ENCODE results near the gene FSTL4. TPM values are rescaled to one million over a fixed set of nuclear protein-coding genes. Genes with fewer than 3 reads are reported as not detected.

FSTL4 gene
- polyA plus RNA-seq, 1 donor from 2014 or later = 0.57 TPM

- Histone ChIP-seq H3K27ac (ENCODE audit: low read length) (no peak overlapping the region), H3F3A (ENCODE audit: insufficient read depth, low read length, poor library complexity, severe bottlenecking) (no peaks in the 10 kb centered on the region), H3K79me2 (replicated peaks; ENCODE audit: insufficient read depth, low read length) (no peaks in the 10 kb centered on the region), H3K27me3 (ENCODE audit: insufficient read depth, low read depth, low read length) (no peaks in the 10 kb centered on the region), H3K36me3 (ENCODE audit: insufficient read depth, low read length) (no peaks in the 10 kb centered on the region), H3K4me2 (ENCODE audit: low read length) (no peak overlapping the region), H2AFZ (ENCODE audit: low read depth, low read length) (no peak overlapping the region), H3K4me3 (ENCODE audit: low read length) (no peak overlapping the region), H3K9ac (ENCODE audit: low read length) (no peak overlapping the region), H4K20me1 (ENCODE audit: insufficient read depth) (no peaks in the 10 kb centered on the region), H3K9me2 (ENCODE audit: insufficient read depth, low read length) (no peaks in the 10 kb centered on the region), H3K9me3 (ENCODE audit: low read length) (no peaks in the 10 kb centered on the region)
- no peak for TF ChIP-seq SMC3 (conservative IDR thresholded peaks at IDR 0.05; ENCODE audit: poor library complexity)
- TF ChIP-seq MXI1 (conservative IDR thresholded peaks at IDR 0.05; ENCODE audit: poor library complexity, severe bottlenecking) = no peak
- TF ChIP-seq, protein P1, sequence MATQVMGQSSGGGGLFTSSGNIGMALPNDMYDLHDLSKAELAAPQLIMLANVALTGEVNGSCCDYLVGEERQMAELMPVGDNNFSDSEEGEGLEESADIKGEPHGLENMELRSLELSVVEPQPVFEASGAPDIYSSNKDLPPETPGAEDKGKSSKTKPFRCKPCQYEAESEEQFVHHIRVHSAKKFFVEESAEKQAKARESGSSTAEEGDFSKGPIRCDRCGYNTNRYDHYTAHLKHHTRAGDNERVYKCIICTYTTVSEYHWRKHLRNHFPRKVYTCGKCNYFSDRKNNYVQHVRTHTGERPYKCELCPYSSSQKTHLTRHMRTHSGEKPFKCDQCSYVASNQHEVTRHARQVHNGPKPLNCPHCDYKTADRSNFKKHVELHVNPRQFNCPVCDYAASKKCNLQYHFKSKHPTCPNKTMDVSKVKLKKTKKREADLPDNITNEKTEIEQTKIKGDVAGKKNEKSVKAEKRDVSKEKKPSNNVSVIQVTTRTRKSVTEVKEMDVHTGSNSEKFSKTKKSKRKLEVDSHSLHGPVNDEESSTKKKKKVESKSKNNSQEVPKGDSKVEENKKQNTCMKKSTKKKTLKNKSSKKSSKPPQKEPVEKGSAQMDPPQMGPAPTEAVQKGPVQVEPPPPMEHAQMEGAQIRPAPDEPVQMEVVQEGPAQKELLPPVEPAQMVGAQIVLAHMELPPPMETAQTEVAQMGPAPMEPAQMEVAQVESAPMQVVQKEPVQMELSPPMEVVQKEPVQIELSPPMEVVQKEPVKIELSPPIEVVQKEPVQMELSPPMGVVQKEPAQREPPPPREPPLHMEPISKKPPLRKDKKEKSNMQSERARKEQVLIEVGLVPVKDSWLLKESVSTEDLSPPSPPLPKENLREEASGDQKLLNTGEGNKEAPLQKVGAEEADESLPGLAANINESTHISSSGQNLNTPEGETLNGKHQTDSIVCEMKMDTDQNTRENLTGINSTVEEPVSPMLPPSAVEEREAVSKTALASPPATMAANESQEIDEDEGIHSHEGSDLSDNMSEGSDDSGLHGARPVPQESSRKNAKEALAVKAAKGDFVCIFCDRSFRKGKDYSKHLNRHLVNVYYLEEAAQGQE (IDR thresholded peaks at IDR 0.05; ENCODE audit: borderline replicate concordance) = no peak
- TF ChIP-seq, protein P2, sequence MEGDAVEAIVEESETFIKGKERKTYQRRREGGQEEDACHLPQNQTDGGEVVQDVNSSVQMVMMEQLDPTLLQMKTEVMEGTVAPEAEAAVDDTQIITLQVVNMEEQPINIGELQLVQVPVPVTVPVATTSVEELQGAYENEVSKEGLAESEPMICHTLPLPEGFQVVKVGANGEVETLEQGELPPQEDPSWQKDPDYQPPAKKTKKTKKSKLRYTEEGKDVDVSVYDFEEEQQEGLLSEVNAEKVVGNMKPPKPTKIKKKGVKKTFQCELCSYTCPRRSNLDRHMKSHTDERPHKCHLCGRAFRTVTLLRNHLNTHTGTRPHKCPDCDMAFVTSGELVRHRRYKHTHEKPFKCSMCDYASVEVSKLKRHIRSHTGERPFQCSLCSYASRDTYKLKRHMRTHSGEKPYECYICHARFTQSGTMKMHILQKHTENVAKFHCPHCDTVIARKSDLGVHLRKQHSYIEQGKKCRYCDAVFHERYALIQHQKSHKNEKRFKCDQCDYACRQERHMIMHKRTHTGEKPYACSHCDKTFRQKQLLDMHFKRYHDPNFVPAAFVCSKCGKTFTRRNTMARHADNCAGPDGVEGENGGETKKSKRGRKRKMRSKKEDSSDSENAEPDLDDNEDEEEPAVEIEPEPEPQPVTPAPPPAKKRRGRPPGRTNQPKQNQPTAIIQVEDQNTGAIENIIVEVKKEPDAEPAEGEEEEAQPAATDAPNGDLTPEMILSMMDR (IDR thresholded peaks at IDR 0.05; ENCODE audit: poor library complexity, severe bottlenecking) = no peak
- TF ChIP-seq EZH2 (IDR thresholded peaks at IDR 0.05; ENCODE audit: borderline replicate concordance, insufficient read depth, low read length, poor library complexity, severe bottlenecking) = no peak
These were observed 171.8 kb downstream of the FSTL4 start for GRCh38 chr5:133440467-133441115.

- no peaks in the 10 kb centered on the region for H4K20me1 ChIP-seq (ENCODE audit: insufficient read depth)
- H3K9me2 ChIP-seq (ENCODE audit: insufficient read depth, low read length) = no peaks in the 10 kb centered on the region
- no peak overlapping the region for H3K4me2 ChIP-seq (ENCODE audit: low read length)
- H3K9me3 ChIP-seq (ENCODE audit: low read length) = no peaks in the 10 kb centered on the region
- H3K79me2 ChIP-seq (replicated peaks; ENCODE audit: insufficient read depth, low read length) = no peaks in the 10 kb centered on the region
- TF ChIP-seq POLR2AphosphoS5 (IDR thresholded peaks at IDR 0.05) (no peak), MXI1 (conservative IDR thresholded peaks at IDR 0.05; ENCODE audit: poor library complexity, severe bottlenecking) (no peak), RAD21 (conservative IDR thresholded peaks at IDR 0.05) (no peak), EZH2 (IDR thresholded peaks at IDR 0.05; ENCODE audit: borderline replicate concordance, insufficient read depth, low read length, poor library complexity, severe bottlenecking) (no peak), TAF1 (IDR thresholded peaks at IDR 0.05; ENCODE audit: low read depth) (no peak), EP300 (conservative IDR thresholded peaks at IDR 0.05; ENCODE audit: poor library complexity, severe bottlenecking) (no peak), SMC3 (conservative IDR thresholded peaks at IDR 0.05; ENCODE audit: poor library complexity) (no peak)
- TF ChIP-seq, protein P1 (IDR thresholded peaks at IDR 0.05; ENCODE audit: borderline replicate concordance) = no peak
- TF ChIP-seq, protein P2 (IDR thresholded peaks at IDR 0.05; ENCODE audit: poor library complexity, severe bottlenecking) = no peak
- no peak overlapping the region for H3K9ac ChIP-seq (ENCODE audit: low read length)
- H2AFZ ChIP-seq (ENCODE audit: low read depth, low read length) = no peak overlapping the region
- H3K27ac ChIP-seq (ENCODE audit: low read length) = no peak overlapping the region
- no peaks in the 10 kb centered on the region for H3F3A ChIP-seq (ENCODE audit: insufficient read depth, low read length, poor library complexity, severe bottlenecking)
- no peaks in the 10 kb centered on the region for H3K36me3 ChIP-seq (ENCODE audit: insufficient read depth, low read length)
- no peaks in the 10 kb centered on the region for H3K27me3 ChIP-seq (ENCODE audit: insufficient read depth, low read depth, low read length)
- H3K4me3 ChIP-seq (ENCODE audit: low read length) = no peak overlapping the region
These were observed 172.5 kb downstream of the FSTL4 start for GRCh38 chr5:133439859-133440258.

All from neural cell (in vitro differentiated cells).